Keratinocyte (primary cell): ENCODE results near the gene GTF2H1. TPM values are rescaled to one million over a fixed set of nuclear protein-coding genes. Genes with fewer than 3 reads are reported as not detected.
A peak's percentile ranks its signal among the peaks of the same experiment; 100 is the strongest.

ENCODE experiments used
- DNase-seq: peaks from one replicate; pipeline ENCODE4 v3.0.0-alpha.2; 2011; ENCODE audit warnings: low read depth, missing footprints, low spot score
- FAIRE-seq: peaks from 2 replicates; lab custom pipeline; 2011; peaks lifted over from hg19 to GRCh38; lab: Jason Lieb, UNC
- H2AFZ ChIP-seq: 2 replicates; pipeline ENCODE4 v1.6.0; 2012; ENCODE audit warnings: low read length, control low read depth, inconsistent platforms; ENCODE audit not compliant: control insufficient read depth
- H3K27ac ChIP-seq: 2 replicates; pipeline ENCODE4 v1.5.1; 2011; ENCODE audit warnings: low read length; ENCODE audit not compliant: control insufficient read depth, insufficient read depth
- H3K27me3 ChIP-seq: 3 replicates; pipeline ENCODE4 v1.6.0; 2011; ENCODE audit warnings: low read length; ENCODE audit not compliant: control insufficient read depth, insufficient read depth; ENCODE audit errors: extremely low read depth
- H3K36me3 ChIP-seq, 2 experiments: 2 replicates in 1 of 2; 3 replicates in 1 of 2; pipeline ENCODE4 v1.5.1; 2011; ENCODE audit warnings: low read length in 2 of 2, mild to moderate bottlenecking in 1 of 2; ENCODE audit not compliant: control insufficient read depth in 2 of 2, insufficient read depth in 2 of 2; ENCODE audit errors: extremely low read depth in 1 of 2
- H3K4me1 ChIP-seq: 3 replicates; pipeline ENCODE4 v1.5.1; 2011; ENCODE audit warnings: low read length; ENCODE audit not compliant: control insufficient read depth, insufficient read depth; ENCODE audit errors: extremely low read depth
- H3K4me2 ChIP-seq: 3 replicates; pipeline ENCODE4 v1.6.0; 2011; ENCODE audit warnings: low read depth, low read length; ENCODE audit not compliant: control insufficient read depth, insufficient read depth; ENCODE audit errors: extremely low read depth
- H3K4me3 ChIP-seq, 3 experiments: fragments of 200-600 bp in 1 of 3; sonication (generic) in 1 of 3; 2 replicates in 2 of 3; 3 replicates in 1 of 3; pipeline ENCODE4 v1.5.1; 2011 to 2016; ENCODE audit warnings: low read length in 3 of 3, mild to moderate bottlenecking in 3 of 3, control low read depth in 2 of 3, inconsistent platforms in 1 of 3, low read depth in 1 of 3, mixed read lengths in 1 of 3, mixed run types in 1 of 3, moderate library complexity in 1 of 3; ENCODE audit not compliant: control insufficient read depth in 2 of 3, insufficient read depth in 2 of 3; ENCODE audit errors: extremely low read depth in 1 of 3
- H3K79me2 ChIP-seq: 2 replicates; pipeline ENCODE4 v1.6.0; 2012; ENCODE audit warnings: low read length; ENCODE audit not compliant: control insufficient read depth, insufficient read depth
- H3K9ac ChIP-seq: 3 replicates; pipeline ENCODE4 v1.6.0; 2011; ENCODE audit warnings: low read length; ENCODE audit not compliant: control insufficient read depth, insufficient read depth; ENCODE audit errors: extremely low read depth
- H3K9me1 ChIP-seq: 3 replicates; pipeline ENCODE4 v1.6.0; 2011; ENCODE audit warnings: low read length; ENCODE audit not compliant: control insufficient read depth, insufficient read depth; ENCODE audit errors: extremely low read depth
- H3K9me3 ChIP-seq: 2 replicates; pipeline ENCODE4 v1.5.1; 2012; ENCODE audit warnings: low read depth, low read length; ENCODE audit not compliant: control insufficient read depth
- H4K20me1 ChIP-seq: 3 replicates; pipeline ENCODE4 v1.6.0; 2011; ENCODE audit warnings: low read length; ENCODE audit not compliant: control insufficient read depth, insufficient read depth; ENCODE audit errors: extremely low read depth
- CTCF ChIP-seq, 3 experiments: IDR thresholded peaks in 1 of 3; conservative IDR thresholded peaks in 1 of 3; optimal IDR thresholded peaks in 1 of 3; 2 replicates in 2 of 3; 3 replicates in 1 of 3; pipeline versions ENCODE3 to v1.5.1; 2011; ENCODE audit warnings: low read length in 3 of 3, mild to moderate bottlenecking in 3 of 3, moderate library complexity in 2 of 3, control low read depth in 1 of 3, inconsistent platforms in 1 of 3; ENCODE audit not compliant: insufficient read depth in 2 of 3; ENCODE audit errors: extremely low read depth in 1 of 3
- EZH2 ChIP-seq: IDR thresholded peaks from one replicate; pipeline ENCODE4 v1.6.1; 2012; ENCODE audit warnings: inconsistent platforms, mild to moderate bottlenecking, low read length, moderate library complexity
- dilution Hi-C: fragments of 300-500 bp; cut with MboI; formaldehyde crosslinking; loops from one replicate; pipeline ENCODE4 v1.7.0; 2020; ENCODE audit warnings: low sequenced_read_pairs; ENCODE audit not compliant: extremely low pct_ligation_motif_present
- polyA minus RNA-seq, 3 experiments: library from RNA; depleted of rRNA, polyadenylated mRNA; stranded (reverse); fragments of >200 nt; gene quantifications; 1 replicate in 1 of 3; 2 replicates in 1 of 3; 3 replicates in 1 of 3; pipeline ENCODE4 v1.2.3, GENCODE V29; 2011
- polyA plus RNA-seq, 5 experiments: library from polyadenylated mRNA; depleted of rRNA in 3 of 5; stranded (reverse) in 3 of 5; stranded (forward) in 1 of 5; unstranded in 1 of 5; fragments of >200 nt; gene quantifications; 1 replicate in 1 of 5; 2 replicates in 3 of 5; 3 replicates in 1 of 5; pipeline versions ENCODE4 v1.2.1 to v1.2.3, GENCODE V29; 2011 to 2012; ENCODE audit warnings: missing spikeins in 2 of 5, low read depth in 1 of 5, low replicate concordance in 1 of 5

Gene GTF2H1
- polyA plus RNA-seq (30.2 to 43.1 TPM (median 42.1 TPM) in 3 replicates), polyA minus RNA-seq (20.5 to 52.0 TPM (median 30.8 TPM) in 3 replicates)
- polyA plus RNA-seq (2011; ENCODE audit: low read depth): 38.6 TPM
- polyA plus RNA-seq (2011; cell fraction: cytosol; rRNA removed): 25.8 and 48.7 TPM in 2 replicates
- 28.0 and 41.3 TPM in 2 replicates for polyA plus RNA-seq (2011; cell fraction: nucleus; rRNA removed)
- polyA plus RNA-seq (2012; ENCODE audit: low replicate concordance): 34.0 and 36.2 TPM in 2 replicates
- 32.8 TPM for polyA minus RNA-seq (2011; cell fraction: cytosol; rRNA and poly(A)+ RNA removed)
- polyA minus RNA-seq (2011; cell fraction: nucleus; rRNA and poly(A)+ RNA removed): 16.0 and 32.3 TPM in 2 replicates

GRCh38 chr11:18321969-18322711 is at the start of gene GTF2H1, which contains the start of gene HPS5:
GTF2H1 (plus strand) TSS chr11:18322567; CDS start chr11:18333075, 10,508 bp downstream.
HPS5 (minus strand) TSS chr11:18322140; CDS start chr11:18317858, 4,282 bp downstream.
- H3K79me2 ChIP-seq: peaks cover 84% of the 10 kb centered on the region
- TF ChIP-seq EZH2 (no peak), CTCF (optimal IDR thresholded peaks at IDR 0.05 in 1 of 3, IDR thresholded peaks at IDR 0.05 in 1 of 3, conservative IDR thresholded peaks at IDR 0.05 in 1 of 3; ENCODE audit: extremely low read depth in 1 of 3, insufficient read depth in 2 of 3, low read length in 3 of 3) (no peak)
- H3K9me1 ChIP-seq: peaks cover 2% of the 10 kb centered on the region
- peak within 1 kb of the TSS; percentile 92 for H3K4me2 ChIP-seq
- H3K9ac ChIP-seq: peak within 1 kb of the TSS; percentile 97
- peak within 1 kb of the TSS; percentile 97 for H2AFZ ChIP-seq
- DNase-seq: peak; percentile 89
- H3K27me3 ChIP-seq: no peaks in the 10 kb centered on the region
- peak within 1 kb of the TSS; percentile 62 to 97 (median 69) for H3K4me3 ChIP-seq
- dilution Hi-C loops: no loop called here
- H4K20me1 ChIP-seq: no peaks in the 10 kb centered on the region
- H3K36me3 ChIP-seq: peaks cover 0 to 10% of the 10 kb centered on the region in 2 experiments
- H3K4me1 ChIP-seq: peaks cover 26% of the 10 kb centered on the region
- H3K27ac ChIP-seq: peak within 1 kb of the TSS; percentile 97
- FAIRE-seq: peak; percentile 85
- no peaks in the 10 kb centered on the region for H3K9me3 ChIP-seq

GRCh38 chr11:18277565-18278271 is 44.6 kb upstream of the GTF2H1 start:
- Histone ChIP-seq H3K9ac (no peak overlapping the region), H3K79me2 (no peaks in the 10 kb centered on the region), H3K36me3 (peaks cover 8 to 9% of the 10 kb centered on the region in 2 experiments), H3K9me3 (no peaks in the 10 kb centered on the region), H3K27ac (no peak overlapping the region), H4K20me1 (no peaks in the 10 kb centered on the region), H3K4me1 (no peaks in the 10 kb centered on the region), H3K9me1 (no peaks in the 10 kb centered on the region), H3K4me2 (no peak overlapping the region), H3K4me3 (no peak overlapping the region), H3K27me3 (no peaks in the 10 kb centered on the region), H2AFZ (no peak overlapping the region)
- FAIRE-seq: no peak
- TF ChIP-seq CTCF (optimal IDR thresholded peaks at IDR 0.05 in 1 of 3, IDR thresholded peaks at IDR 0.05 in 1 of 3, conservative IDR thresholded peaks at IDR 0.05 in 1 of 3; ENCODE audit: extremely low read depth in 1 of 3, insufficient read depth in 2 of 3, low read length in 3 of 3) (no peak), EZH2 (no peak)
- DNase-seq: no peak
- dilution Hi-C loops: no loop called here
